ENCODE measurements around the gene ZDBF2.

Gene ZDBF2

DNA sequence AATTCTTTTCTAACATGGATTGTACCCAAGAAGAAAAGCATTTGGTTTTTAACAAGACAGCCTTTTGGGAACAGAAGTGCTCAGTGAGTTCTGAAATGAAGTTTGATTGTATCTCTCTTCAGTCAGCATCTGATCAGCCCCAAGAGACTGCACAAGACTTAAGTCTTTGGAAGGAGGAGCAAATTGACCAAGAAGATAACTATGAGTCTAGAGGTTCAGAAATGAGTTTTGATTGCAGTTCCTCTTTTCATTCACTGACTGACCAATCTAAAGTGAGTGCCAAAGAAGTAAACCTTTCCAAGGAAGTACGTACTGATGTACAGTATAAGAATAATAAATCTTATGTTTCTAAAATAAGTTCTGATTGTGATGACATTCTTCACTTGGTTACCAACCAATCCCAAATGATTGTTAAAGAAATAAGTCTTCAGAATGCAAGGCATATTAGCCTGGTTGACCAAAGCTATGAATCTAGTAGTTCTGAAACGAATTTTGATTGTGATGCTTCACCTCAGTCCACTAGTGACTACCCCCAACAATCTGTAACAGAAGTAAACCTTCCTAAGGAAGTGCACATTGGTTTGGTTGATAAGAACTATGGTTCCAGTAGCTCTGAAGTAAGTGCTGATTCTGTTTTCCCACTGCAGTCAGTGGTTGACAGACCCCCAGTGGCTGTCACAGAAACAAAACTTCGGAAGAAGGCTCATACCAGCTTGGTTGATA is 31.2 kb downstream of the ZDBF2 start:
- TF ChIP-seq TAF1 (IDR thresholded peaks at IDR 0.05; ENCODE audit: borderline replicate concordance, insufficient read depth, low read length), result no peak
- TF ChIP-seq SIN3A (IDR thresholded peaks at IDR 0.05; ENCODE audit: borderline replicate concordance, insufficient read depth, low read length), result no peak
- TF ChIP-seq REST (IDR thresholded peaks at IDR 0.05; ENCODE audit: insufficient read depth in 1 of 2, low read depth in 2 of 2, low read length in 2 of 2), result no peak
- TF ChIP-seq POLR2AphosphoS5 (IDR thresholded peaks at IDR 0.05; ENCODE audit: low read depth, low read length), result no peak
- TF ChIP-seq FOXP2 (optimal IDR thresholded peaks at IDR 0.05; ENCODE audit: borderline replicate concordance, extremely low read depth, extremely low read length, insufficient read depth), result no peak

- TF ChIP-seq TAF1 (IDR thresholded peaks at IDR 0.05; ENCODE audit: borderline replicate concordance, insufficient read depth, low read length), result no peak
- no peak for TF ChIP-seq SIN3A (IDR thresholded peaks at IDR 0.05; ENCODE audit: borderline replicate concordance, insufficient read depth, low read length)
- no peak for TF ChIP-seq REST (IDR thresholded peaks at IDR 0.05; ENCODE audit: insufficient read depth in 1 of 2, low read depth in 2 of 2, low read length in 2 of 2)
- TF ChIP-seq FOXP2 (optimal IDR thresholded peaks at IDR 0.05; ENCODE audit: borderline replicate concordance, extremely low read depth, extremely low read length, insufficient read depth), result no peak
- TF ChIP-seq POLR2AphosphoS5 (IDR thresholded peaks at IDR 0.05; ENCODE audit: low read depth, low read length), result no peak
Observed at GRCh38 chr2:206311026-206311425, 36.6 kb downstream of the ZDBF2 start.

DNA sequence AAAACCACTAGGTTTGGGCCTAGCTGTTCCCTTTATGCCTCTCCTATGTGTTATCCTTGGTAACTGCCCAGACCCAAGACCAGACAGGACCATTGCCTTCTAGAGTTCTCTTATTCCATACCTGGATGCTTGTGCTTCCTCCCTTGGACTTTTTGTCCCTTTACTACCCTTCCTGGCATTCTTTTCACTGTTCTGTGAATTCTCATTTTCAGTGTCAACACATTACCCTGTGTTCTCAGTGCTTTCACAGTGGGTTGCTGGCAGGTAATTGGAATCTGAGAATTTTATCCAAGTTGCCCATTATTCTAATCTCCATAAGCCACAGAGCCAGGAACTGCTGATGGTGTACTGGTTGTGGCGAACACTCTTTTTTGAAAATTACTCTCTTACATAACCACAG is 41.7 kb downstream of the ZDBF2 start:
- TF ChIP-seq FOXP2 (optimal IDR thresholded peaks at IDR 0.05; ENCODE audit: borderline replicate concordance, extremely low read depth, extremely low read length, insufficient read depth) (no peak), POLR2AphosphoS5 (IDR thresholded peaks at IDR 0.05; ENCODE audit: low read depth, low read length) (no peak), REST (IDR thresholded peaks at IDR 0.05; ENCODE audit: insufficient read depth in 1 of 2, low read depth in 2 of 2, low read length in 2 of 2) (no peak)

GRCh38 chr2:206323033-206323432 is 48.6 kb downstream of the ZDBF2 start:
- TF ChIP-seq POLR2AphosphoS5 (IDR thresholded peaks at IDR 0.05; ENCODE audit: low read depth, low read length) (no peak), REST (IDR thresholded peaks at IDR 0.05; ENCODE audit: insufficient read depth in 1 of 2, low read depth in 2 of 2, low read length in 2 of 2) (no peak), TAF1 (IDR thresholded peaks at IDR 0.05; ENCODE audit: borderline replicate concordance, insufficient read depth, low read length) (no peak), FOXP2 (optimal IDR thresholded peaks at IDR 0.05; ENCODE audit: borderline replicate concordance, extremely low read depth, extremely low read length, insufficient read depth) (no peak), SIN3A (IDR thresholded peaks at IDR 0.05; ENCODE audit: borderline replicate concordance, insufficient read depth, low read length) (no peak)

DNA sequence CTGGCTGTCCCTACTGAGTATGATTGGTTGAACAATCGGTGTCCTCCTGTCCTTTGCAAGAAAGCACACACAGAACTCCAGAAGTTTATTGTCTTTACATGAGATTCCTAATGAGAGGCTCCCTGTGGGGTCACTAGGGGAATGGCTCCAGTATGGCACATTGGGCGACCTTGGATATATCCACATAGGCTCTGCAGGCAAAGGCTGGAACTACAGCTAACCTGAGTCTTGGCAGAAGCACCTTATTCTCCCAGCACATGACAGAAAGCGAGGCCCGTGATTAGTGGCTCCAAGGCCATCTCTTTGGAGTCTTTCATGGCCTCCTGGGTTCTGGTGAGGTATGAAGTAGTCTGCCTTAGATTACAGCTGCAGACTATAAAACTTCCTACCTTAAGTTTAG is 49.0 kb downstream of the ZDBF2 start:
- TF ChIP-seq TAF1 (IDR thresholded peaks at IDR 0.05; ENCODE audit: borderline replicate concordance, insufficient read depth, low read length) (no peak), REST (IDR thresholded peaks at IDR 0.05; ENCODE audit: insufficient read depth in 1 of 2, low read depth in 2 of 2, low read length in 2 of 2) (no peak), SIN3A (IDR thresholded peaks at IDR 0.05; ENCODE audit: borderline replicate concordance, insufficient read depth, low read length) (no peak), FOXP2 (optimal IDR thresholded peaks at IDR 0.05; ENCODE audit: borderline replicate concordance, extremely low read depth, extremely low read length, insufficient read depth) (no peak), POLR2AphosphoS5 (IDR thresholded peaks at IDR 0.05; ENCODE audit: low read depth, low read length) (no peak)

Data from PFSK-1 (cell line).